H1 (cell line): ENCODE data around the gene CACNA1E. TPM values are rescaled to one million over a fixed set of nuclear protein-coding genes. Genes with fewer than 3 reads are reported as not detected.

ENCODE experiments used
- CTCF ChIA-PET: fragments of 300-600 bp; sonication (Branson Sonifier 250); formaldehyde crosslinking; loops from one replicate; lab custom pipeline; 2021; ENCODE audit not compliant: partially characterized antibody; lab: Charles Lee
- POLR2A ChIA-PET: fragments of 300-600 bp; sonication (Branson Sonifier 250); formaldehyde crosslinking; loops from one replicate; lab custom pipeline; 2021; ENCODE audit warnings: inconsistent platforms; ENCODE audit not compliant: partially characterized antibody; lab: Charles Lee
- DNase-seq, 2 experiments: peaks; one replicate each; pipeline versions ENCODE4 v3.0.0 to v3.0.0-alpha.2; 2010 to 2022; ENCODE audit warnings: low spot score in 2 of 2, low read depth in 1 of 2, mixed read lengths in 1 of 2
- FAIRE-seq: peaks from 2 replicates; lab custom pipeline; 2011; peaks lifted over from hg19 to GRCh38; lab: Jason Lieb, UNC
- H2AFZ ChIP-seq: 2 replicates; pipeline ENCODE4 v1.8.1; 2012; ENCODE audit warnings: low read length, inconsistent platforms
- H2AK5ac ChIP-seq: 2 replicates; pipeline ENCODE4 v1.6.1; 2013; ENCODE audit warnings: low read depth, low read length
- H2BK120ac ChIP-seq: replicated peaks from 2 replicates; pipeline ENCODE3; 2013; ENCODE audit warnings: low read depth, low read length, inconsistent platforms
- H2BK12ac ChIP-seq: 2 replicates; pipeline ENCODE4 v1.6.1; 2013; ENCODE audit warnings: low read depth, low read length
- H2BK15ac ChIP-seq: 2 replicates; pipeline ENCODE4 v1.6.1; 2013; ENCODE audit warnings: low read length
- H2BK20ac ChIP-seq: 2 replicates; pipeline ENCODE4 v1.6.1; 2013; ENCODE audit warnings: low read length
- H2BK5ac ChIP-seq: 2 replicates; pipeline ENCODE4 v1.6.1; 2013; ENCODE audit warnings: low read depth, low read length
- H3K14ac ChIP-seq: 2 replicates; pipeline ENCODE4 v1.6.1; 2013; ENCODE audit warnings: inconsistent platforms; ENCODE audit not compliant: insufficient read length
- H3K18ac ChIP-seq: 2 replicates; pipeline ENCODE4 v1.6.1; 2013; ENCODE audit warnings: low read length; ENCODE audit errors: extremely low read depth
- H3K23ac ChIP-seq: 2 replicates; pipeline ENCODE4 v1.6.1; 2013; ENCODE audit warnings: inconsistent platforms; ENCODE audit not compliant: insufficient read length
- H3K23me2 ChIP-seq: 2 replicates; pipeline ENCODE4 v1.6.1; 2013; ENCODE audit warnings: low read depth, low read length
- H3K27ac ChIP-seq: 2 replicates; pipeline ENCODE4 v1.6.1; 2011; ENCODE audit warnings: low read depth, low read length, inconsistent platforms
- H3K27me3 ChIP-seq, 4 experiments: replicated peaks in 1 of 4; 1 replicate in 1 of 4; 2 replicates in 3 of 4; pipeline versions ENCODE4 v1.6.1 to v1.8.1; 2011 to 2013; ENCODE audit warnings: low read length in 3 of 4, mild to moderate bottlenecking in 3 of 4, inconsistent platforms in 2 of 4, mixed read lengths in 2 of 4, moderate library complexity in 1 of 4; ENCODE audit not compliant: control insufficient read depth in 3 of 4, insufficient read depth in 3 of 4; ENCODE audit errors: extremely low read depth in 1 of 4
- H3K36me3 ChIP-seq, 4 experiments: 2 replicates each; pipeline versions ENCODE4 v1.6.1 to v1.8.1; 2011 to 2013; ENCODE audit warnings: mild to moderate bottlenecking in 4 of 4, low read length in 3 of 4, moderate library complexity in 2 of 4, control low read depth in 1 of 4, inconsistent platforms in 1 of 4; ENCODE audit not compliant: insufficient read depth in 4 of 4, control insufficient read depth in 2 of 4
- H3K4ac ChIP-seq: replicated peaks from 2 replicates; pipeline ENCODE3; 2013; ENCODE audit warnings: low read length, low read depth, mixed read lengths, inconsistent platforms; ENCODE audit not compliant: insufficient read length
- H3K4me1 ChIP-seq, 4 experiments: replicated peaks in 1 of 4; 1 replicate in 1 of 4; 2 replicates in 3 of 4; pipeline versions ENCODE4 v1.6.1 to v1.8.1; 2011 to 2013; ENCODE audit warnings: low read length in 3 of 4, inconsistent platforms in 2 of 4, mixed read lengths in 1 of 4; ENCODE audit not compliant: insufficient read depth in 4 of 4, control insufficient read depth in 3 of 4
- H3K4me2 ChIP-seq, 2 experiments: 2 replicates each; pipeline versions ENCODE4 v1.6.1 to v1.8.1; 2011 to 2013; ENCODE audit warnings: low read depth in 2 of 2, low read length in 2 of 2, control low read depth in 1 of 2, inconsistent platforms in 1 of 2, mild to moderate bottlenecking in 1 of 2; ENCODE audit not compliant: insufficient read depth in 1 of 2
- H3K4me3 ChIP-seq, 4 experiments: fragments of 200-600, 300-600 bp in 1 of 4; sonication (generic), shearing (Covaris generic), sonication (Bioruptor Twin) in 1 of 4; 2 replicates each; pipeline versions ENCODE4 v1.5.1 to v1.8.1; 2011 to 2016; ENCODE audit warnings: low read length in 4 of 4, low read depth in 3 of 4, control low read depth in 2 of 4, inconsistent platforms in 2 of 4, mild to moderate bottlenecking in 2 of 4, mixed read lengths in 1 of 4, moderate library complexity in 1 of 4; ENCODE audit not compliant: insufficient read depth in 2 of 4; ENCODE audit errors: extremely low read depth in 1 of 4
- H3K56ac ChIP-seq: replicated peaks from 2 replicates; pipeline ENCODE3; 2013; ENCODE audit warnings: low read depth, mild to moderate bottlenecking, mixed read lengths, low read length, inconsistent platforms; ENCODE audit not compliant: insufficient read length
- H3K79me1 ChIP-seq: 2 replicates; pipeline ENCODE4 v1.6.1; 2013; ENCODE audit warnings: low read depth, low read length, control low read depth
- H3K79me2 ChIP-seq, 2 experiments: 2 replicates each; pipeline versions ENCODE4 v1.6.1 to v1.8.1; 2012 to 2013; ENCODE audit warnings: low read length in 2 of 2, mild to moderate bottlenecking in 2 of 2, inconsistent platforms in 1 of 2; ENCODE audit not compliant: insufficient read depth in 2 of 2, control insufficient read depth in 1 of 2
- H3K9ac ChIP-seq, 4 experiments: replicated peaks in 1 of 4; 1 replicate in 1 of 4; 2 replicates in 3 of 4; pipeline versions ENCODE4 v1.6.1 to v1.8.1; 2011 to 2013; ENCODE audit warnings: low read depth in 3 of 4, low read length in 3 of 4, control low read depth in 2 of 4, mild to moderate bottlenecking in 2 of 4, moderate library complexity in 2 of 4, inconsistent platforms in 1 of 4; ENCODE audit errors: extremely low read depth in 1 of 4
- H3K9me3 ChIP-seq, 2 experiments: 2 replicates each; pipeline versions ENCODE4 v1.6.1 to v1.8.1; 2012 to 2013; ENCODE audit warnings: mild to moderate bottlenecking in 2 of 2, moderate library complexity in 2 of 2, control low read depth in 1 of 2, inconsistent platforms in 1 of 2, low read depth in 1 of 2, low read length in 1 of 2, mixed read lengths in 1 of 2; ENCODE audit not compliant: insufficient read depth in 2 of 2
- H4K20me1 ChIP-seq, 2 experiments: replicated peaks in 1 of 2; 2 replicates each; pipeline versions ENCODE3 to v1.8.1; 2011 to 2013; ENCODE audit warnings: inconsistent platforms in 2 of 2, low read length in 2 of 2, mild to moderate bottlenecking in 1 of 2; ENCODE audit not compliant: insufficient read depth in 2 of 2, control insufficient read depth in 1 of 2
- H4K5ac ChIP-seq: 2 replicates; pipeline ENCODE4 v1.6.1; 2013; ENCODE audit warnings: low read length, low read depth, mixed read lengths, inconsistent platforms; ENCODE audit not compliant: insufficient read length
- H4K8ac ChIP-seq: 2 replicates; pipeline ENCODE4 v1.8.0; 2013; ENCODE audit warnings: mild to moderate bottlenecking, moderate library complexity, low read length, inconsistent platforms; ENCODE audit not compliant: insufficient read depth; ENCODE audit errors: extremely low read depth
- H4K91ac ChIP-seq: replicated peaks from 2 replicates; pipeline ENCODE3; 2013; ENCODE audit warnings: low read length, mixed read lengths, inconsistent platforms; ENCODE audit not compliant: insufficient read length
- CBX5 ChIP-seq: fragments of 300-800, 300-1000 bp; sonication (generic); IDR thresholded peaks from 2 replicates; pipeline ENCODE4 v1.7.1; 2016; ENCODE audit warnings: antibody characterized with exemption, low read length, low read depth
- WGBS, 2 experiments: shearing (Covaris generic) in 1 of 2; methylation state at CpG; one replicate each; pipeline versions ENCODE4 v1.1.6 to v1.1.7; 2013 to 2015; ENCODE audit warnings: low lambda C conversion rate in 2 of 2, mixed read lengths in 2 of 2, inconsistent platforms in 1 of 2, low coverage in 1 of 2, missing lambda C conversion rate in 1 of 2; ENCODE audit not compliant: insufficient replicate concordance in 2 of 2, insufficient coverage in 1 of 2, insufficient read length in 1 of 2; ENCODE audit errors: extremely low coverage in 1 of 2, missing lambda C conversion rate in 1 of 2; 5-methylcytosine and 5-hydroxymethylcytosine counted together
- polyA plus RNA-seq, 7 experiments: library from polyadenylated mRNA; depleted of rRNA in 3 of 7; stranded (reverse) in 5 of 7; unstranded in 2 of 7; fragments of >200 nt in 5 of 7; fragments of 200-250 nt in 2 of 7; gene quantifications; 1 replicate in 5 of 7; 2 replicates in 1 of 7; 4 replicates in 1 of 7; pipeline versions ENCODE4 v1.2.1 to v1.2.3, GENCODE V29; 2011 to 2013; ENCODE audit warnings: missing spikeins in 2 of 7, mixed read lengths in 2 of 7
- total RNA-seq: library from RNA; stranded (reverse); fragmentation: NEBNext Ultra II Directional; extraction: Animal tissue kit (Norgen Biotek cat#: 25700); gene quantifications from 2 replicates; pipeline ENCODE4 v1.2.1, GENCODE V29; 2021

The CACNA1E gene
- total and polyA plus RNA-seq, 2 of the 8 experiments (the other 6 are each of a cell fraction or from before 2014, with no cell fraction given) = 0.98 to 1.3 TPM

- Histone ChIP-seq H2BK12ac (no peak overlapping the region), H3K4me3 (no peak overlapping the region), H3K9ac (no peak overlapping the region), H4K8ac (no peak overlapping the region), H3K18ac (no peak overlapping the region), H4K91ac (no peak overlapping the region), H3K4me2 (no peak overlapping the region), H2BK120ac (no peak overlapping the region), H3K9me3 (no peaks in the 10 kb centered on the region), H2AK5ac (no peak overlapping the region)
- CTCF ChIA-PET = interaction anchor here (1.7 kb wide), 1 partner anchor 277 kb away, joined by 4 read pairs; no protein-coding TSS in a partner anchor
- no peak for TF ChIP-seq CBX5
- TF ChIP-seq, all 59 proteins: peak for 0
- Histone ChIP-seq H2BK15ac (no peak overlapping the region), H2BK20ac (no peak overlapping the region), H3K23ac (no peak overlapping the region), H3K56ac (no peak overlapping the region), H3K4ac (no peak overlapping the region), H3K23me2 (no peaks in the 10 kb centered on the region), H3K36me3 (no peaks in the 10 kb centered on the region), H3K27ac (no peak overlapping the region), H3K14ac (no peak overlapping the region), H3K79me2 (no peaks in the 10 kb centered on the region), H3K79me1 (no peaks in the 10 kb centered on the region), H4K20me1 (no peaks in the 10 kb centered on the region), H3K4me1 (no peaks in the 10 kb centered on the region), H3K27me3 (0 out of 7 replicates have a peak, but pooled peaks cover 0 to 3% (median 0%) of the 10 kb centered on the region in 4 experiments), H2BK5ac (no peak overlapping the region), H4K5ac (no peak overlapping the region), H2AFZ (no peak overlapping the region)
- FAIRE-seq (no peak), DNase-seq (no peak)
- 87% methylated on average over 2 of the region's 2 CpGs; no CpG with 5 or more reads in 1 of the 2 experiments for WGBS, 2 experiments
- POLR2A ChIA-PET = no interaction called here
These were observed 294.0 kb downstream of the CACNA1E start for GRCh38 chr1:181777286-181777685.
